ENCODE results near the gene NDFIP1.

DNA sequence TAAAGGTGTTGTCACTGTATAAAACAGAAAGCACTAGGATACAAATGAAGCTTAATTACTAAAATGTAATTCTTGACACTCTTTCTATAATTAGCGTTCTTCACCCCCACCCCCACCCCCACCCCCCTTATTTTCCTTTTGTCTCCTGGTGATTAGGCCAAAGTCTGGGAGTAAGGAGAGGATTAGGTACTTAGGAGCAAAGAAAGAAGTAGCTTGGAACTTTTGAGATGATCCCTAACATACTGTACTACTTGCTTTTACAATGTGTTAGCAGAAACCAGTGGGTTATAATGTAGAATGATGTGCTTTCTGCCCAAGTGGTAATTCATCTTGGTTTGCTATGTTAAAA is 43.8 kb downstream of the NDFIP1 start:
- TF ChIP-seq POLR2A (IDR thresholded peaks at IDR 0.05; ENCODE audit: low read length) (no peak), GATA1 (IDR thresholded peaks at IDR 0.05; ENCODE audit: low read depth, low read length) (no peak)
